Mesenchymal stem cell (in vitro differentiated cells and primary cell): ENCODE results near the gene FGFBP1.

ENCODE experiments used
- DNase-seq: peaks from one replicate; pipeline ENCODE4 v3.0.0-alpha.2; 2013
- H2AFZ ChIP-seq: one replicate; pipeline ENCODE4 v1.6.1; 2013; ENCODE audit warnings: low read depth, mild to moderate bottlenecking, control low read depth, inconsistent platforms, low read length, moderate library complexity
- H2AK5ac ChIP-seq: 2 replicates; pipeline ENCODE4 v1.6.1; 2013; ENCODE audit warnings: low read length, moderate library complexity, mild to moderate bottlenecking, inconsistent platforms; ENCODE audit not compliant: severe bottlenecking
- H2BK120ac ChIP-seq: one replicate; pipeline ENCODE4 v1.6.1; 2013; ENCODE audit warnings: low read depth, mild to moderate bottlenecking, inconsistent platforms, low read length, moderate library complexity
- H2BK12ac ChIP-seq, 2 experiments: one replicate each; pipeline ENCODE4 v1.6.1; 2013; ENCODE audit warnings: inconsistent platforms in 2 of 2, low read length in 2 of 2, mild to moderate bottlenecking in 2 of 2, moderate library complexity in 2 of 2, control low read depth in 1 of 2
- H2BK15ac ChIP-seq: one replicate; pipeline ENCODE4 v1.6.1; 2013; ENCODE audit warnings: mild to moderate bottlenecking, low read depth, inconsistent platforms; ENCODE audit not compliant: poor library complexity, severe bottlenecking
- H2BK5ac ChIP-seq: 2 replicates; pipeline ENCODE4 v1.6.1; 2013; ENCODE audit warnings: low read depth, mild to moderate bottlenecking, low read length, control low read depth, inconsistent platforms; ENCODE audit not compliant: poor library complexity, severe bottlenecking
- H3K14ac ChIP-seq, 2 experiments: one replicate each; pipeline ENCODE4 v1.6.1; 2013; ENCODE audit warnings: inconsistent platforms in 2 of 2, low read length in 2 of 2, control low read depth in 1 of 2, mild to moderate bottlenecking in 1 of 2, moderate library complexity in 1 of 2
- H3K18ac ChIP-seq, 2 experiments: one replicate each; pipeline ENCODE4 v1.6.1; 2013; ENCODE audit warnings: inconsistent platforms in 2 of 2, low read length in 2 of 2, control low read depth in 1 of 2, low read depth in 1 of 2, mild to moderate bottlenecking in 1 of 2
- H3K23ac ChIP-seq, 2 experiments: one replicate each; pipeline ENCODE4 v1.6.1; 2013; ENCODE audit warnings: inconsistent platforms in 2 of 2, low read length in 2 of 2, mild to moderate bottlenecking in 2 of 2, moderate library complexity in 2 of 2, control low read depth in 1 of 2
- H3K27ac ChIP-seq: 2 replicates; pipeline ENCODE4 v1.5.1; 2013; ENCODE audit warnings: mild to moderate bottlenecking, moderate library complexity, low read length, control low read depth, inconsistent platforms; ENCODE audit not compliant: poor library complexity, severe bottlenecking
- H3K27me3 ChIP-seq, 2 experiments: 2 replicates each; pipeline versions ENCODE4 v1.6.1 to v1.7.0; 2013; ENCODE audit warnings: low read length in 2 of 2, mild to moderate bottlenecking in 2 of 2, moderate library complexity in 2 of 2, control low read depth in 1 of 2, inconsistent platforms in 1 of 2; ENCODE audit not compliant: control insufficient read depth in 1 of 2, insufficient read depth in 1 of 2
- H3K36me3 ChIP-seq, 2 experiments: 2 replicates each; pipeline versions ENCODE4 v1.6.1 to v1.7.0; 2013; ENCODE audit warnings: low read length in 2 of 2, control low read depth in 1 of 2, inconsistent platforms in 1 of 2, low read depth in 1 of 2, mild to moderate bottlenecking in 1 of 2; ENCODE audit not compliant: insufficient read depth in 2 of 2, control insufficient read depth in 1 of 2
- H3K4ac ChIP-seq, 2 experiments: one replicate each; pipeline ENCODE4 v1.6.1; 2013; ENCODE audit warnings: inconsistent platforms in 2 of 2, low read length in 2 of 2, mild to moderate bottlenecking in 2 of 2, moderate library complexity in 2 of 2, control low read depth in 1 of 2, low read depth in 1 of 2
- H3K4me1 ChIP-seq: 2 replicates; pipeline ENCODE4 v1.6.1; 2013; ENCODE audit warnings: low read depth, low read length, control low read depth; ENCODE audit not compliant: control insufficient read depth, insufficient read depth
- H3K4me2 ChIP-seq: 2 replicates; pipeline ENCODE4 v1.6.1; 2013; ENCODE audit warnings: low read length, mild to moderate bottlenecking, inconsistent platforms; ENCODE audit not compliant: poor library complexity, severe bottlenecking
- H3K4me3 ChIP-seq, 2 experiments: 2 replicates each; pipeline versions ENCODE4 v1.5.1 to v1.7.0; 2013; ENCODE audit warnings: low read length in 2 of 2, mild to moderate bottlenecking in 2 of 2, control low read depth in 1 of 2, low read depth in 1 of 2; ENCODE audit not compliant: insufficient read depth in 1 of 2
- H3K79me1 ChIP-seq: replicated peaks from 2 replicates; pipeline ENCODE4 v1.6.1; 2013; ENCODE audit warnings: mild to moderate bottlenecking, control low read depth, low read length, inconsistent platforms; ENCODE audit not compliant: poor library complexity, severe bottlenecking
- H3K9ac ChIP-seq: 2 replicates; pipeline ENCODE4 v1.7.0; 2013; ENCODE audit warnings: mild to moderate bottlenecking, low read length, moderate library complexity
- H3K9me3 ChIP-seq: 2 replicates; pipeline ENCODE4 v1.7.0; 2013; ENCODE audit warnings: mild to moderate bottlenecking, low read length; ENCODE audit not compliant: control insufficient read depth
- H4K8ac ChIP-seq: one replicate; pipeline ENCODE4 v1.6.1; 2013; ENCODE audit warnings: inconsistent platforms, mild to moderate bottlenecking, low read length, moderate library complexity
- H4K91ac ChIP-seq: one replicate; pipeline ENCODE4 v1.6.1; 2013; ENCODE audit warnings: mild to moderate bottlenecking, low read length, inconsistent platforms
- WGBS: methylation state at CpG from one replicate; pipeline ENCODE4 v1.1.7; 2013; ENCODE audit warnings: mixed read lengths; 5-methylcytosine and 5-hydroxymethylcytosine counted together

Gene FGFBP1

DNA sequence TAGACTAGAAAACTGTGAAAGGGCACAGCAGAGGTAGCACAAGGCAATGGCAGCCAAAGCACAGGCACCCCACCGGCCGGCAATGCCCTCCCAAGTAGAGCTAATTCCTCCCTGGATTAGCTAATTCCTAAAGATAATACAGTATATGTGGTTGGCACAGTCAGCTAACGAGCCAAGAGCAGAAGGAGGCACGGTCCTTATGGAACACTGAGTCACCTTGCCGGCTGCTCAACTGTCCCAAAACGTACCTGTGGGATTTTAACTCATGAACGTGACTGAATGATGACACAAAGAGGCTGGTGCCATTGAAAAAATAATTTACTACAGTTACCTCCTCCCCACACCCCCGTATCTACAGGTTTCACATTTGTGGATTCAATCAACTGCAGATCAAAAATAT is 9.1 kb upstream of the FGFBP1 start:
- Histone ChIP-seq H2AK5ac (no peak overlapping the region), H3K4me1 (no peaks in the 10 kb centered on the region), H2BK120ac (no peak overlapping the region), H3K23ac (no peak overlapping the region), H2BK5ac (no peak overlapping the region), H3K27ac (no peak overlapping the region), H2BK15ac (no peak overlapping the region), H3K36me3 (no peaks in the 10 kb centered on the region), H3K27me3 (no peaks in the 10 kb centered on the region), H2BK12ac (no peak overlapping the region), H3K9ac (no peak overlapping the region), H3K4me3 (no peak overlapping the region), H3K9me3 (no peaks in the 10 kb centered on the region), H4K8ac (no peak overlapping the region), H3K4me2 (no peak overlapping the region), H3K14ac (no peak overlapping the region), H3K4ac (no peak overlapping the region), H4K91ac (no peak overlapping the region), H3K18ac (no peak overlapping the region), H3K79me1 (no peaks in the 10 kb centered on the region), H2AFZ (no peak overlapping the region)
- no peak for DNase-seq
- WGBS, result 88% methylated on average over 5 of the region's 8 CpGs

DNA sequence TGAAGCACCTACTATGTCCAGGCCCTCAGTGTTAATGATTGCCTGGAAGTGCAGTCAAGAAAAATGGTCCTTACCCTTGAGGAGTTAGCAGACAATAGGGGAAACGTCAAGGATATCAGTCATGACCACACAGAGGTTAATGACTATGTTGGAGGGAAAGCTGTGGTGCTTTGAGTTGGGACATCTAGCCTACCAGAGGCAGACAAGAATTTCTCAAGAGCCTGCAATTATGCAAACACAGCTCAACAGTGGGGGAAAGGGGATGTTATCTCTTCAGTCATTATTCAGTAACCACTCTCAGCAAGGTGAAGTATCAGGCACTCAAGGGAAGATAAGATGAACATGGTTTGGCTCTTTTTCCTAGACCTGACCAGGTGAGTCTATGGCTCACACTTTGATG is 7.0 kb upstream of the FGFBP1 start:
- H3K4ac ChIP-seq, result no peak overlapping the region
- H2AK5ac ChIP-seq, result no peak overlapping the region
- H4K8ac ChIP-seq, result no peak overlapping the region
- 52% methylated on average over 1 of the region's 1 CpG for WGBS
- no peak overlapping the region for H3K4me3 ChIP-seq
- no peak overlapping the region for H3K23ac ChIP-seq
- no peak overlapping the region for H3K27ac ChIP-seq
- H3K9ac ChIP-seq, result no peak overlapping the region
- no peaks in the 10 kb centered on the region for H3K27me3 ChIP-seq
- H2BK15ac ChIP-seq, result no peak overlapping the region
- no peak overlapping the region for H3K18ac ChIP-seq
- H3K4me1 ChIP-seq, result no peaks in the 10 kb centered on the region
- no peaks in the 10 kb centered on the region for H3K36me3 ChIP-seq
- H2AFZ ChIP-seq, result no peak overlapping the region
- no peak overlapping the region for H2BK12ac ChIP-seq
- no peak for DNase-seq
- H4K91ac ChIP-seq, result no peak overlapping the region
- H3K4me2 ChIP-seq, result no peak overlapping the region
- H3K14ac ChIP-seq, result no peak overlapping the region
- no peaks in the 10 kb centered on the region for H3K9me3 ChIP-seq
- H2BK120ac ChIP-seq, result no peak overlapping the region
- H2BK5ac ChIP-seq, result no peak overlapping the region
- no peaks in the 10 kb centered on the region for H3K79me1 ChIP-seq

DNA sequence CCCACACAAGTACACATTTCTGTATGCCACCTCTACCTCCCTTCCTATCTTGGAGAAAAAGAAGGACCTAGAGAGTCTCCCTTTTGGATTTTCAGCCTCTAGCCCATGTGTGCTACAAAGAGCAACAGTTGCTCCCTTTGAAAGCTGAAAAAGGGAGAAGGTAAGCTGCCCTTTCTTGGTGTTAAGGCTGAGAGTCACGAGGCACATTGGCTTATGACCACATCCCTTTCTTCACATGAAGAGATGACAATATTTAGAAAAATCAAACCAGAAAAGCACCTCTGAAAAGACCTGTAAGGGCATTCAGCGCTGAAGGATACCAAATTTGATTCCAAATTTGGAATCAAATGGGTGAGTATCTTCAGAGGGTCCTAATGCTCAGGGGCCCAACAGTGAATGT is 6.4 kb upstream of the FGFBP1 start:
- Histone ChIP-seq H4K91ac (no peak overlapping the region), H3K27ac (no peak overlapping the region), H3K79me1 (no peaks in the 10 kb centered on the region), H4K8ac (no peak overlapping the region), H2AFZ (no peak overlapping the region), H3K18ac (no peak overlapping the region), H2BK15ac (no peak overlapping the region), H3K4me3 (no peak overlapping the region), H2BK12ac (no peak overlapping the region), H2BK120ac (no peak overlapping the region), H3K23ac (no peak overlapping the region), H3K4me2 (no peak overlapping the region), H3K14ac (no peak overlapping the region), H3K4ac (no peak overlapping the region), H3K36me3 (no peaks in the 10 kb centered on the region), H3K27me3 (no peaks in the 10 kb centered on the region), H3K9ac (no peak overlapping the region), H3K4me1 (no peaks in the 10 kb centered on the region), H3K9me3 (no peaks in the 10 kb centered on the region), H2AK5ac (no peak overlapping the region), H2BK5ac (no peak overlapping the region)
- DNase-seq, result no peak
- WGBS, result 64% methylated on average over 2 of the region's 2 CpGs

DNA sequence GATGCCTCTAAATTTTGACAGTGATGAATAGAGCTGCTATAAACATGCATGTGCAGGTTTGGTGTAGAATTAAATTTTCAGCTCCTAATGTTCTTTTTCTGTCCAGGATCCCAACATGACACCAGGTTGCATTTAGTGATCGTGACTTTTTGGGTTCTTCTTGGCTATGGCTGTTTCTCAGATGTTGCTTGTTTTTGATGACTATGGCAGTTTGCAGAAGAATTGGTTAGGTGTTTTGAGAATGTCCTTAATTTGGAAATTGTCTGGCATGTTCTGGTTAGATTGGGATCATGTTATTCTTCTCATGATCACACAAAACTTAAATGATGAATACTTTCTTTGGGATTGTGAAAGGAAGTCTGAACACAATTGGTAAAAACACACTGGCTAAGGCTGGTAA is 3.7 kb upstream of the FGFBP1 start:
- no peak overlapping the region for H3K23ac ChIP-seq
- no peak overlapping the region for H3K9ac ChIP-seq
- no peak overlapping the region for H2BK120ac ChIP-seq
- no peak overlapping the region for H3K18ac ChIP-seq
- no peak overlapping the region for H2BK5ac ChIP-seq
- H3K4me3 ChIP-seq, result no peak overlapping the region
- H2AK5ac ChIP-seq, result no peak overlapping the region
- no peaks in the 10 kb centered on the region for H3K79me1 ChIP-seq
- H4K8ac ChIP-seq, result no peak overlapping the region
- no peak overlapping the region for H2AFZ ChIP-seq
- no peaks in the 10 kb centered on the region for H3K27me3 ChIP-seq
- peaks cover 5% of the 10 kb centered on the region for H3K4me1 ChIP-seq
- H3K4ac ChIP-seq, result no peak overlapping the region
- H3K9me3 ChIP-seq, result no peaks in the 10 kb centered on the region
- no peak overlapping the region for H4K91ac ChIP-seq
- H3K27ac ChIP-seq, result no peak overlapping the region
- H3K14ac ChIP-seq, result no peak overlapping the region
- H3K4me2 ChIP-seq, result no peak overlapping the region
- DNase-seq, result no peak
- no peaks in the 10 kb centered on the region for H3K36me3 ChIP-seq
- WGBS, result 100% methylated on average over 1 of the region's 1 CpG
- H2BK12ac ChIP-seq, result no peak overlapping the region
- no peak overlapping the region for H2BK15ac ChIP-seq
